ENCODE results near the gene SGTB. TPM values are rescaled to one million over a fixed set of nuclear protein-coding genes. Genes with fewer than 3 reads are reported as not detected.
A peak's percentile ranks its signal among the peaks of the same experiment; 100 is the strongest.

Gene SGTB, protein sequence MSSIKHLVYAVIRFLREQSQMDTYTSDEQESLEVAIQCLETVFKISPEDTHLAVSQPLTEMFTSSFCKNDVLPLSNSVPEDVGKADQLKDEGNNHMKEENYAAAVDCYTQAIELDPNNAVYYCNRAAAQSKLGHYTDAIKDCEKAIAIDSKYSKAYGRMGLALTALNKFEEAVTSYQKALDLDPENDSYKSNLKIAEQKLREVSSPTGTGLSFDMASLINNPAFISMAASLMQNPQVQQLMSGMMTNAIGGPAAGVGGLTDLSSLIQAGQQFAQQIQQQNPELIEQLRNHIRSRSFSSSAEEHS
- 10 to 100 TPM in 1 of 4 donors, 1 to 10 TPM in 3; 6.9 to 10.1 (median 8.5) TPM for polyA plus RNA-seq (ENCODE audit: insufficient read length in 4 of 4)

DNA sequence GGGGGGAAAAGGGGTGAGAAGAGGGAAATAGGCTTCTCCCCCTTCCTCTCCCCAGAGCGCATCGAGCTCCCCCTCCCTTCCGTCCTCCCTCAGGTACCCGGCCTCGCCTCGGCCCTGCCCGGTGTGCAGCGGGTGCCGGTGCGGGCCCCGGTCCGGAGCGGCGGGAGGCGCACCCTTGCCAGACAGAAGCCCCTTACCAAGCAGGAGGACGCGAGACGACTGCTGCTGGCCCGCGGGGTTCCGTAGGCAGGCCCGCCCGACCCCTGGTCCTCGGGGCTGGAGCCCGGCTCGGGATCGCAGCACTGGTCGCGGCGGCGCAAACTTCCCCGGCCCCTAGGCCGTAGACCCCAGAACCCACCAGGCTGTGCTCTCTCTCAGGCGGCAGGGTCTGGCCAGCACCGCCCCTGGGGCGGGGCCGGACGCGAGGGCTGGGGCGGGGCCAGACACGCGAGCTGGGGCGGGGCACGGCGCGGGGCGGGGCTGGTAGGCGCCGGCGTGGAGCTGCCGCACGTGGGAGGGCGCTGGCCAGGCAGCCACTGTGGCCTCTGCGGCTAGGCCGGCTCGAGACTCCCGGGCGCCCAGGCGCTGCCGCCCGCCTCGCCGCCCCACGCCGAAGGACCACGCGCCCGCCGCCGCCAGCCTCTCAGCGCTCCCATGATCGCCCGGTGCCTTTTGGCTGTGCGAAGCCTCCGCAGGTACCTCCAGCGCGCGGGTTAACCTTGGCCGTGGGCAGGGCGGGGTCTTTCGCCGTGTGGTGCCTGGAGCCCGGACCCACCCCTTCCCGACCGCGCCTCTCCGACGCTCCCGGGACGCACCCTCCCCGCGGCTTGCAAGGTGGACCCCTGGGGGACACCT, at the start of gene SGTB, which contains the start of gene NLN:
TSS of gene SGTB (minus strand) at position 390 of the 855 bp plus-strand sequence. CDS start 1,302 bp downstream, outside the sequence.
TSS of gene NLN (plus strand) at position 486 of the 855 bp plus-strand sequence. CDS start at position 655, 169 bp downstream.
- peak in 3 of 4 donors; percentile 66 to 77 (median 75) for DNase-seq (ENCODE audit: low read depth in 4 of 4, low spot score in 2 of 4)

- DNase-seq (ENCODE audit: low read depth in 4 of 4, low spot score in 2 of 4) = no peak
Measured at GRCh38 chr5:65771266-65771665, 49.4 kb upstream of the SGTB start.

DNA sequence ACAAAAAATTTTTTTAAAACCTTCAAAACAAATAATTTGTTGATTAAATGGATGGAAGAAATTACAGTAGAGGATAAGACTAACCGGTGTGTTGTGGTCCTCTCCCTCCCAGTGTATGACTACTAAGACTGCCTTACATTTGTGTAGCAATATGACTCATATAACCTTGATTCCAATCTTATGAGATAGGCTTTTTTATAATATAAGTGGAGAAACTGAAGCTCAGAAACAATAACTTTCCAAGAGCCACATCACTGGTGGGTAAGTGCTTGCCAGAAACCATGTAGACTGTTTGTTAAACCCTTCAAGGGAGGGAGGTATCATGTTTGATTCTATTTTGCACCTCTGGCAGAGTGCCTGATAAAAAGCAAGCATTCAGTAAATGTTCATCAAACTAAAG, 47.6 kb upstream of the SGTB start:
- no peak for DNase-seq (ENCODE audit: low read depth in 4 of 4, low spot score in 2 of 4)

GRCh38 chr5:65768723-65769346, 46.9 kb upstream of the SGTB start:
- DNase-seq (ENCODE audit: low read depth in 4 of 4, low spot score in 2 of 4) = no peak

- no peak for DNase-seq (ENCODE audit: low read depth in 4 of 4, low spot score in 2 of 4)
Measured at GRCh38 chr5:65767565-65767964, 45.7 kb upstream of the SGTB start.

DNA sequence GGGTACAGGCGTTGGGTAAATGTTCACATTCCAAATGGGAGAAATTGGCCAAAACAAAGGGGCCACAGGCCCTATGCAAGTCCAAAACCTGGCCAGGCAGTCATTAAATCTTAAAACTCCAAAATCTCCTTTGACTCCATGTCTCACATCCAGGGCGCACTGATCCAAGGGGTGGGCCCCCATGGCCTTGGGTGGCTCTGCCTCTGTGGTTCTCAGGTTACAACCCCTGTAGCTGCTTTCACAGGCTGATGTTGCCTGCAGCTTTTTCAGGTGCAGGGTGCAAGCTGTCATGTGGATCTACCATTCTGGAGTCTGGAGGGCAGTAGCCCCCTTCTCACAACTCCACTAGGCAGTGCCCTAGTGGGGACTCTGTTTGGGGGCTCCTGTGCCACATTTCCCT, 44.9 kb upstream of the SGTB start:
- DNase-seq (ENCODE audit: low read depth in 4 of 4, low spot score in 2 of 4) = no peak

- no peak for DNase-seq (ENCODE audit: low read depth in 4 of 4, low spot score in 2 of 4)
Measured at GRCh38 chr5:65766175-65766574, 44.3 kb upstream of the SGTB start.

GRCh38 chr5:65765582-65765981, 43.7 kb upstream of the SGTB start:
- no peak for DNase-seq (ENCODE audit: low read depth in 4 of 4, low spot score in 2 of 4)

DNA sequence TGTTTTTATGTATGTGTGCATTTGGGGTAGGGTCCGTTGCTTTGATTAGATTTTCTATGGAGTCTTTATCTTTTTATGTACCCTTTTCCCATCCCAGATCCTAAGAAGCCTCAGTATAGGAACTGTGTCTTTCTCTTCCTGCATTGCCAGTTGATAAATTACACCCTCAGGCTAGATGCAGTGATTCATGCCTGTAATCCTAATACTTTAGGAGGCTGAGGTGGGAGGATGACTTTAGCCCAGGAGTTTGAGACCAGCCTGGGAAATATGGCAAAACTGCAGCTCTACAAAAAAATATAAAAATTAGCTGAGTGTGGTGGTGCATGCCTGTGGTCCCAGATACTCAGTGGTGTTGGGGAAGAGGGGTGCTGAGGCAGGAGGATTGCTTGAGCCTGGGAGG, 40.3 kb upstream of the SGTB start:
- DNase-seq (ENCODE audit: low read depth in 4 of 4, low spot score in 2 of 4) = no peak

- DNase-seq (ENCODE audit: low read depth in 4 of 4, low spot score in 2 of 4) = no peak
Measured at GRCh38 chr5:65760504-65761275, 38.8 kb upstream of the SGTB start.

- DNase-seq (ENCODE audit: low read depth in 4 of 4, low spot score in 2 of 4) = no peak
Measured at GRCh38 chr5:65758546-65759144, 36.7 kb upstream of the SGTB start.

GRCh38 chr5:65753189-65753588, 31.3 kb upstream of the SGTB start:
- DNase-seq (ENCODE audit: low read depth in 4 of 4, low spot score in 2 of 4) = no peak

DNA sequence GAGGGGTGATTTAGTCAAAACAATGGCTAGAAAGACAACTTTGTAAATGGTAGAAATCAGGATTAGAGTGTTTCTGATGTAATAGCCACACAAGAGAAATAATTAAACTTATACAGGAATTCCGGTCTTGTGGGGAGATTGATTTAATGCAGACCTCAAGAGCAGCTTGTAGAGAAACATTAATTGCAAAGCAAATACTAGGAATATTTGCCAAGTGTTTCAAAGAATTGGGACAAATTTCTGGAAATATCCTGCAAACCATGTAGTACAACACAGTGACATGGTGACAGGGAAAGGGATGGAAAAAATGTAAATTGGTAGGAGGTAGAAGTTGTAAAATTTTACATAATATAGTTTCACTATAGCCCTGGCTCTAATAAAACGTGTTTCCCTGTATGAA, 29.0 kb upstream of the SGTB start:
- DNase-seq (ENCODE audit: low read depth in 4 of 4, low spot score in 2 of 4) = no peak

- no peak for DNase-seq (ENCODE audit: low read depth in 4 of 4, low spot score in 2 of 4)
Measured at GRCh38 chr5:65749956-65750355, 28.0 kb upstream of the SGTB start.

DNA sequence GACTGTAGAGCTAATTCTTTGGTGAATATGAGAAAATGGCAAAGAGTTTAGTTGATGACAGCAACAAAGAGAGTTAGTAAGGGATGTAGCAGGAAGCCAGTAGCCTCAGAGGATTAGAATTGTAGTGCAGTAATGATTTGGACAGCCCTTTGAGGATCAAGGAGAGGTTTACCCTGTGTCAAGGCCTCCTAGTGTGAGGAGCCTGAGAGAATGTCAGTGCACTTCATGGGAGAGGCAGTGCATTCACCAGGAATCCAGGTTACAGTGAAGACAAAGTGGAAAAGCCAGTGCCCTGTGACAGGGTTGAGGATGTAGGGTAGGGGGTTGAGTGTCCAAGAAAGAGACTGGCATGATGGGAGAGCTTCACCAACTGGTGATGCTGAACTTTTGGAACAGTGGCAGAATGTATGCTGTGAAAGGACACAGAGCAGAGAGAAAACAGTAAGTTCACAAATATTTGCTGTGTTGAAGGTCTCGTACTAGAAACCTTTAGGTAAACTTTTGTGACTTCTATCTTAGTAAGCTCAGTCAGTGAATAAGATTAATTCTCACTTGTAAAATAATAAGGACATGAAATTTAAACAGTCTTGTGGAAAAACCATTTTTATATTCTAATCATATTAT, 27.4 kb upstream of the SGTB start:
- DNase-seq (ENCODE audit: low read depth in 4 of 4, low spot score in 2 of 4) = no peak

GRCh38 chr5:65742565-65743231, 20.8 kb upstream of the SGTB start:
- DNase-seq (ENCODE audit: low read depth in 4 of 4, low spot score in 2 of 4) = no peak

DNA sequence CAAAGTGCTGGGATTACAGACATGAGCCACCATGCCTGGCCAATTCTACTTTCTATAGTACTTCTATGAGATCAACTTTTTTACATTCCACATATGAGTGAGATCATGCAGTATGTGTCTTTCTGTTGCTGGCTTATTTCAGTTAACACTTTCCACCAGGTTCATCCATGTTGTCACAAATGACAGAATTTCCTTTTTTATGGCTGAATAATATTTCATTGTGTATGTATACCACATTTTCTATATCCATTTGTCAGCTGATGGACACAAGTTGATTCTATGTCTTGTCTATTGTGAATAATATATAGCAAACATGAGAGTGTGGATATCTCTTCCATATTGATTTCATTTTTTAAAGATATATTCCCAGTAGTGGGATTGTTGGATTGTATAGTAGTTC, 17.3 kb upstream of the SGTB start:
- no peak for DNase-seq (ENCODE audit: low read depth in 4 of 4, low spot score in 2 of 4)

- no peak for DNase-seq (ENCODE audit: low read depth in 4 of 4, low spot score in 2 of 4)
Measured at GRCh38 chr5:65738305-65738704, 16.4 kb upstream of the SGTB start.

DNA sequence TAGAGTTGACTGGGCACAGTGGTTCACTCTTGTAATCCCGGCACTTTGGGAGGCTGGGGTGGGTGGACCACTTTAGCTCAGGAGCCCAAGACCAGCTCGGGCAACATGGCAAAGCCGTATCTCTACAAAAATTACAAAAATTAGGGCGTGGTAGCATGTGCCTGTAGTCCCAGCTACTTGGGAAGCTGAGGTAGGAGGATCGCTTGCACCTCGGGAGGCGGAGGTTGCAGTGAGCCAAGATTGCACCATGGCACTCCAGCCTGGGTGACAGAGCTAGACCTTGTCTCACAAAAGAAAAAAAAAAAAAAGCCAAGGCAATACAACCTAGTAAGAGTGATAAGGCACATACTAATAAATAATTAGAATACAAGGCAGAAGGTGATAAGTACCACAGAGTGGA, 15.9 kb upstream of the SGTB start:
- no peak for DNase-seq (ENCODE audit: low read depth in 4 of 4, low spot score in 2 of 4)

Measured in left renal cortex interstitium (tissue), 4 donors.